ENCODE results near the gene DYNLT2. TPM values are rescaled to one million over a fixed set of nuclear protein-coding genes. Genes with fewer than 3 reads are reported as not detected.
A peak's percentile ranks its signal among the peaks of the same experiment; 100 is the strongest.

Gene DYNLT2
- total and polyA plus RNA-seq, 2 of the 13 experiments (the other 11 are each of a cell fraction or from before 2014, with no cell fraction given) = 2.1 to 4.3 TPM

GRCh38 chr6:169722362-169723199 is 28.8 kb downstream of the DYNLT2 start (continued):
- TF ChIP-seq KLF6 (CRISPR knock-in tag; IDR thresholded peaks at IDR 0.05) (no peak), TBX3 (IDR thresholded peaks at IDR 0.05; ENCODE audit: borderline replicate concordance) (no peak), KDM2A (CRISPR knock-in tag; IDR thresholded peaks at IDR 0.05; ENCODE audit: borderline replicate concordance, low read depth) (peak; percentile 54; the same call in 1 of the 2 replicates), ELF3 (CRISPR knock-in tag; IDR thresholded peaks at IDR 0.05) (peak; percentile 22; the same call in 1 of the 2 replicates), TAF1 (CRISPR knock-in tag; IDR thresholded peaks at IDR 0.05) (peak; percentile 49; the same call in 1 of the 2 replicates), KLF9 (CRISPR knock-in tag; IDR thresholded peaks at IDR 0.05; ENCODE audit: low read depth) (no peak), ZMYM4 (CRISPR knock-in tag; IDR thresholded peaks at IDR 0.05) (0 out of 2 replicates have a peak, but pooled peaks have one; percentile 28), CEBPB (IDR thresholded peaks at IDR 0.05; ENCODE audit: borderline replicate concordance, low read depth, low read length) (no peak), ZNF737 (CRISPR knock-in tag; IDR thresholded peaks at IDR 0.05; ENCODE audit: borderline replicate concordance) (no peak), ZNF724P (CRISPR knock-in tag; IDR thresholded peaks at IDR 0.05; ENCODE audit: borderline replicate concordance) (no peak), ZFP90 (CRISPR knock-in tag; IDR thresholded peaks at IDR 0.05; ENCODE audit: borderline replicate concordance) (no peak), ZNF800 (CRISPR knock-in tag; IDR thresholded peaks at IDR 0.05) (peak; percentile 97; the same call in 1 of the 2 replicates), ZSCAN9 (CRISPR knock-in tag; IDR thresholded peaks at IDR 0.05; ENCODE audit: borderline replicate concordance) (no peak), ZNF460 (CRISPR knock-in tag; IDR thresholded peaks at IDR 0.05; ENCODE audit: borderline replicate concordance) (no peak), THAP7 (CRISPR knock-in tag; IDR thresholded peaks at IDR 0.05) (peak; percentile 27; the same call in 1 of the 2 replicates), PRDM15 (CRISPR knock-in tag; IDR thresholded peaks at IDR 0.05) (no peak), GZF1 (CRISPR knock-in tag; IDR thresholded peaks at IDR 0.05) (no peak), ZBTB4 (CRISPR knock-in tag; IDR thresholded peaks at IDR 0.05; ENCODE audit: borderline replicate concordance) (peak; percentile 58; the same call in 1 of the 2 replicates), RFX1 (IDR thresholded peaks at IDR 0.05) (no peak), XBP1 (CRISPR knock-in tag; IDR thresholded peaks at IDR 0.05) (no peak)

Measured in HepG2 (cell line).